Stimulated activated CD8-positive, alpha-beta memory T cell treated with anti-CD3 and anti-CD28 coated beads, Interleukin-2, amount 100 ng/mL, for 1 hour (primary cell): Measurements from ENCODE around the gene ERLEC1.
A peak's percentile ranks its signal among the peaks of the same experiment; 100 is the strongest.
"Not testable (repeated sequence)": the region's sequence is repeated elsewhere in the genome, so short reads cannot be mapped to it uniquely, and the experiment has no call there.

ENCODE experiments used
- DNase-seq, 2 donors: peaks; one replicate each; pipeline ENCODE4 v3.0.0-alpha.2; 2020; ENCODE audit warnings: low read depth in 2 of 2

ERLEC1 gene

GRCh38 chr2:53780056-53780455 is 6.8 kb upstream of the ERLEC1 start:
- DNase-seq: no peak

GRCh38 chr2:53782676-53783075 is 4.2 kb upstream of the ERLEC1 start:
- DNase-seq: no peak

GRCh38 chr2:53784436-53784835 is 2.4 kb upstream of the ERLEC1 start:
- no peak for DNase-seq

DNA sequence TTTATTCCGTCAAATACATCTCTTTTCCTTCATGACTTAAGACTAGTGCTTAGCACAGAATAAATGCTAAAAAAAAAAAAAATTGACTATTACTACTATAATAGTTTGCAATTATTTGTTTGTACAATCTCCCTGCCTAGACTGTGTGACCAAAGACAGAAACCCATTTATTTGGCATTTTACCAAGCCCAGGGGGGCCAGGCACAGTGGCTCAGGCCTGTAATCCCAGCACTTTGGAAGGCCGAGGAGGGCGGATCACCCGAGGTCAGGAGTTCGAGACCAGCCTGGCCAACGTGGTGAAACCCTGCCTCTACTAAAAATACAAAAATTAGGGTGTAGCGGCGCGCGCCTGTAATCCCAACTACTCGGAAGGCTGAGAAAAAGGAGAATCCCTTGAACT is 1.5 kb upstream of the ERLEC1 start:
- DNase-seq: no peak

DNA sequence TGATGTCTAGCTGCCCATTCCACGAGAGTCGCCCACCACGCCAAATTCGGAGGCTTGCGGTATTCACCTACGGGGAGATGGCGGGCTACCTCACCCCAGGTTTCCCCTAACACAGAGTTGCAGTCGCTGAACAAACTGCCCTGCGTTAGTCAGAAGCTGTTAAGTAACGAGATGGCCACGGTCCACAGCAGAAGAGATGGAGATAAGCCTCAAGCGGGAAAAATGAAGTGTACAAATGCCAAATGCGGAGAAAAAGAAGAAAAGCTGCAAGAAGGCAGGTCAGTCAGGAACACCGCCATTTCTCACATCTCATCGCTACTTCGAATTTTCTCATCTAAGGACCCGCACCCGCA is 516 bp upstream of the ERLEC1 start:
- peak in 1 of 2 donors; percentile 1 for DNase-seq

DNA sequence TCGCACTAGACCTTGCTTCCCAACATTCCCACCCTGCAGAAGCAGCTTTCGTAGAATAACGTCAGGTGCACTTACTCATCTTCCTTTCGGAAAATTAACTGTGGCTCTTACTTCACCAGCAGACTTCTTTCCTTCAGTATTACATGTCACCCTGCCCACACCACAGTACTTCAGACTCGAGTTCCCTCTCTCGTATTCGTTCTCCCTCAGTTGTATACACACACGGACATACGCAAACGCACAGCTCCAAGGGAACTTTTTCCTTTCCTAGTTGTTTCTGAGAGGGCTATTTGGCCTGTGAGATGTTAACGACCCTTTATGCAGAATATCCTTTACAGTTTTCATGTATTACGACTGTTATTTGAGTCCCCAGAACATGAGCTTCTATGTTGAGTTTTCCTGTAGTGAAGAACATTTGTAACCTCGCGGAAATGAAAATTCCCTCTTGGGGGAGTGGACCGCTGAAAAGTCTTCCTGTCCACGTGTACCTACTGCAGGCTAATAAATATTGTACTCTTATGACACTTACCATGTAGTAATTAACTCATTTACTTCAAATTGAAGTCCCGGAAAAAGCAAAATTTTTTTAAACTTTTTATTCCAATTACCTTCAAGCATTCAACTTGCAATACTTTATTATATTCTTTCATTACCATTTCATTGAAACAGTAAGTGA is 908 bp downstream of the ERLEC1 start:
- no peak for DNase-seq

DNA sequence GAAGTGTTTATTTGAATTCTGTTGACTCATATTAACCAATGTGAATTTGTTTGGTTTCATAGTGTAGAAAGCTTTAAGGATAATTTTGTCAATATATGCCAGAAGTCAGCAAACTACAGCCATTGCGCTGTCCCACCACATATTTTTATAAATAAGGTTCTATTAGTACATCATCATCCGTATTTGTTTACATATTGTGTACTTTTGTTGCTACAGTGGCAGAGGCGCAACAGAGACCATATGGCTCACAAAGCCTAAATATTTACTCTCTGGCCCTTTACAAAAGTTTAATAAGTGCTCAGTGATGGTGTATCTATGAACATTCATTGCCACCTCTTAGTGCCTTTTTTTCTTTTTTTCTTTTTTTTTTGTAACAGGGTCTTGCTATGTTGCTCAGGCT is 6.4 kb downstream of the ERLEC1 start:
- no peak for DNase-seq

GRCh38 chr2:53793821-53794220 is 7.0 kb downstream of the ERLEC1 start:
- DNase-seq: no peak

DNA sequence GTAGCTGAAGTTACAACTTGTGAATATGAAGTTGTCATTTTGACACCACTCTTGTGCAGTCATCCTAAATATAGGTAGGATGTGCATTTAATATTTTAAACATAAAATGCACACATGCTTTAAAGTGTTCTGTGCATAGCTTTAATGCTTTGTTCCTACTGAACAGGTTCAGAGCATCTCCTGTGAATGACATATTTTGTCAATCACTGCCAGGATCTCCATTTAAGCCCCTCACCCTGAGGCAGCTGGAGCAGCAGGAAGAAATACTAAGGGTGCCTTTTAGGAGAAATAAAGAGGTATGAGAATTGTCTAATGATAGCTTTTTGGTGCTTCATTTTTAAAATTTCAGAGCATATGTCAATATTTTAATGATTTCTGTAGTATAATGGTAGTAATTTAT is 14.7 kb downstream of the ERLEC1 start:
- no peak for DNase-seq

- DNase-seq: no peak
Measured at GRCh38 chr2:53802617-53803151, 15.8 kb downstream of the ERLEC1 start.

DNA sequence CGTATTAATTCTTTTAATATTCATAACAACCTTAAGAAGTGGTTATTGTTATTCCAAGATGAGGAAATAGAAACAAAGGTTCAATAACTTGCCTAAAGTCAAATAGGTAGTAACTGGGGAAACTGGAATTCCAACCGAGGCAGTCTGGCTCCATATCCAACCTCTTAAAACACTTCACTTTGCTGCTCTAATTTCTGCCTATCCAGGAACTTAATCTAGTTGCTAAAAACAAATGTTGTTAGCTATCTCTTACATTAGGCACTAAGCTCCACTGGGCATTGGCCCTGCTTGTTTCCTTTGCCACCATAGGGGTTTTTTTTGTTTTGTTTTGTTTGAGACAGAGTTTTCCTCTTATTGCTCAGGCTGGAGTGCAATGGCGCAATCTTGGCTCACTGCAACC is 24.8 kb downstream of the ERLEC1 start:
- DNase-seq: no peak

- DNase-seq: no peak
Measured at GRCh38 chr2:53813151-53813550, 26.3 kb downstream of the ERLEC1 start.

- DNase-seq: no peak
Measured at GRCh38 chr2:53818854-53819435, 32.1 kb downstream of the ERLEC1 start.

DNA sequence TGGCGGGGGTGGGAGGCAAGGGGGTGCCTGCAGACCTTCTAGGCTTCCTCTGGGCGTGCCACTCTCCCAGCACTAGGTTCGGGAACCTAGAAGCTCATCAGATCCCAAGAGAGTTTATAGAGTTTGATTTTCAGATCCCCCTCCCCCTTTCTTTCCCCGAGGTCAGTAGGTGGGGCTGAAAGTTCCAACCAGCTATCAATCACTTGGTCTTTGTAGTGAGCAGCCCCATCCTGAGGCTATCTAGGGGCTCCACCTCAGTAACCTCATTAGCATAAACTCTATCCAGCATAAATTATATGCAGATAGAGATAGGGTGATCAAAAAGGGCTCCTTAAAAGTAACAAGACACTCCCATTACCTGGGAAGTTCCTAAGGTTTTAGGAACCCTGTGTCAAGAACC is 32.8 kb downstream of the ERLEC1 start:
- no peak for DNase-seq

- DNase-seq: no peak
Measured at GRCh38 chr2:53820048-53820447, 33.2 kb downstream of the ERLEC1 start.

DNA sequence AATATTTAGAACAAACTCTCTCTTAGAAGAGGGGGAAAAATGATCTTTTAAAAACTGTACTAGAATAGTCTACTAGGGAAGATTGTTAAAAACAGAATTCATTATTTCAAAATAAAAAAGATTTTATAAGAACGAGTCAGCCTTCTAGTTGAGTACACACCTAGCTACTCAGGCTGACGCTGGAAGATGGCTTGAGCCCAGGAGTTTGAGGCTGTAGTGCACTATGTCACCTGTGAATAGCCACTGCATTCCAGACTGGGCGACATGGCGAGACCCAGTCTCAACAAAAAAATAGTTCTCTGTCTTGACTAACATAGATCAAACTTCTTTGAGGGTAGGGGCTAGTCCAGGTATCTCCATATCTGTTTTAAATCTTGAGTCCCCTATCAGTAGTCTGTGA is 33.9 kb downstream of the ERLEC1 start:
- DNase-seq: no peak

- DNase-seq: no peak
Measured at GRCh38 chr2:53821810-53822209, 35.0 kb downstream of the ERLEC1 start.

DNA sequence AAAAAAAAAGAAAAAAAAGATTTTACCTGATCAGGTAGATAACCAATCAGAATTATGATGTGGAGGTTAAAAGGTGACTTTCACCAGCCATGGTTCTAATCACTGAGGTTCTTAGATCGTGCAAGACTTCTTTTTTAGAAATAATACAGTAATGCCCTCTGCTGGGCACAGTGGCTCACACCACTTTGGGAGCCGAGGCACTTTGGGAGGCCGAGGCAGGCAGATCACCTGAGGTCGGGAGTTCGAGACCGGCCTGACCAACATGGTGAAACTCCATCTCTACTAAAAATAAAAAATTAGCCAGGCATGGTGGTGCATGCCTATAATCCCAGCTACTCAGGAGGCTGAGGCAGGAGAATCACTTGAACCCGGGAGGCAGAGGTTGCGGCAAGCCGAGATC is 36.8 kb downstream of the ERLEC1 start:
- not testable (repeated sequence) for DNase-seq

DNA sequence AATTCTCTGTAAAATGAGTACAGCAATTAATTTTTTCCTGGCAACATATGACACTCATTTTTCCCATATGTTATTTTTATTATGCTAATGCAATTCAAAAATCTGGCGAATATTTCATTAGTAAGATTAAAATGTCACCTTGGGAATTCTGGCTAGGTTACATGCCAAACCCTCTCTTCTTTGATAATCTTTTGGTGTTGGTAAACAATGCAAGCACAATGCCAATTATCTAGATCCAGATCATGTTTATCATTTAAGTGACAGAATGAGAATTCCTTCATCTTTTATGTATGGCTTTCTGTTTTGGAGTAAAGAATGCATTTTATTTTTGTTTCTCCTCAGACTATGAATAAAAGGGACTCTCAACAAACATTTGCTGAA is 39.2 kb downstream of the ERLEC1 start:
- no peak for DNase-seq

DNA sequence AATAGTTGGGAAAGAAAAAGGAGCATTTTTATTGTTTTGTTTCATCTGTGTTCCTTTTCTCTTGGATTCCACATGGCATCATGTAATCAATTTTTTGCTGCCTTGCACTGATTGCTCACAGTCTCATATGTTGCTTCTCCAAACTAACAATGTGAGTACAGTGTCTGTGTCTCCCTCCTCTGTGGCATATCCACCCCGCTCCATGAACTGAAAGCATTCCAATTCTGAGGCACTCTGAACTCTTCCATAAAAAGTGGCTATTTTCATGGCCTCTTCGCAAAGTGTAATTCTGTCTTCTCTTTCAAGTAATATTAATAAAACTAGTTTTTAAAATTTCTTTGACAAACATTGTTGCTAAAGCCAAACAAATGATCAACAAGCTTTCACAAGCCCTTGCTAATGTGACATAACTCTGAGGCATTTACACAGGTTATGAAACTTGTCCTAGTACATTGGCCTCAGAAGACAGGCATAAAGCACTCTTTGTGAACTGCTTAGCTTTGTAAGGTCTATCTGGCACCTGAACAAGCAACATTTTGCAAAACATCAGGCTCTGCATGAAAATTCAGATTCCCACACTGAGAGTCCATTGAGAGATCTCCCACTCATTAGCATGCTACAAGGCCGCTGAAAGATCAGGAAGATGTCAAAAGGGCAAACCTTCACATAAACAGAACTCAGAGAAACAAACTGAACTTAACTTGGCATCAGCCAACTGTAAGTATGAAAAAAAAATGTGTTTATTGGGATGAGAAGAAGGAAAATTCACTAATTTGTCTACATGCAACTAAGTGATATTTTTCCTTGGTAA is 39.9 kb downstream of the ERLEC1 start:
- no peak for DNase-seq

DNA sequence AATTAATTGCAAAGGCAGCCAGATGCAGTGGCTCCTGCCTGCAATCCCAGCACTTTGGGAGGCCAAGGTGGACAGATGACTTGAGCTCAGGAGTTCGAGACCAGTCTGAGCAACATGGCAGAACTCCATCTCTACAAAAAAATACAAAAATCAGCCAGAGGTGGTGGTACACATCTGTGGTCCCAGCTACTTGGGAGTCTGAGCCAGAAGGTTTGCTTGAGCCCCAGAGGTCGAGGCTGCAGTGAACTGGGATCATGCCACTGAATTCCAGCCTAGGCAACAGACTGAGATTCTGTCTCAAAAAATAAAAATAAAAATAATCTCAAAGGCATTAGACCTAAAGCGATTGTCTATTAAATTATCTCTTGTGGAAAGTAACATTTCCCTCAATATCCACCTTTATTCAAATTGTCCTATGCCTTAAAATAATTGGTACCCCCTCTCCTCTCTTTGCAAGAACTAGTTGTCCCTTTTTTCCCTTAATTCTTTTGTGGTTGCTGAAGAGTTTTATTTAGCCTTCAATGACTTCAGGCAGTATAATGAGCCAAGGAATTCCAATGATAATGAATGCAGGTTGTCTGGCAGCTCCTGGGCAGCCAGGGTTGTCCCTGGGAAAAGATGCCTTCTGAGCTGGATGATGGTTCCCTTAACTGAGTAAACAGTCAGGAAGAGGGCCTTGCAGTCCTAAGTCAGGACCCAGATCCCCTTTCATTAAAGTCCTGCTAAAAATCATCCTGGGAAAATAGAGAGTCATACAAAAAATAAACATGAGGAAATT is 40.7 kb downstream of the ERLEC1 start:
- DNase-seq: no peak

- DNase-seq: no peak
Measured at GRCh38 chr2:53828331-53828730, 41.5 kb downstream of the ERLEC1 start.
